ENCODE data around the gene DAZAP1.
"Not testable (repeated sequence)": the region's sequence is repeated elsewhere in the genome, so short reads cannot be mapped to it uniquely, and the experiment has no call there.

DAZAP1 gene

DNA sequence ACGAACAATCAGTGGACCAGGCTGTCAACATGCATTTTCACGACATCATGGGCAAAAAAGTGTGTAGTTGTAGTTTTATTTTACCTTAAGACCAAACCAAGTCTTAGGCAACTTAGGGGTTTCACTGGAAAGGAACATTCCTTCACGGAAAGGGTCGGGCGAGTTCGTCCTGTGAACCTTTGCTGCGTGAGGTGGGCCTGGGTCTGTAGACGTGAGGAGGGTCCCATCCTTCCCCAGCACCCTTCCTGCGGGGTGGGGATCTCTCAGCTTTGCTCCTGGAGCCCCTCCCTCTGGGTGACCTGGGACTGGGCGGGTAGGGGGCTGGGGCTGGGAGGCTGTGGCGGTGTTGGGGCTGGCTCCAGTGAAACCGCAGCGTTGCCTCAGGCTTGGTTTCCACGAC is 18.5 kb downstream of the DAZAP1 start:
- DNase-seq (ENCODE audit: low read depth): no peak

GRCh38 chr19:1426736-1427135 is 19.4 kb downstream of the DAZAP1 start:
- DNase-seq (ENCODE audit: low read depth): no peak

GRCh38 chr19:1427221-1427920 is 20.0 kb downstream of the DAZAP1 start:
- DNase-seq (ENCODE audit: low read depth): no peak

- no peak for DNase-seq (ENCODE audit: low read depth)
These were observed 21.5 kb downstream of the DAZAP1 start for GRCh38 chr19:1428738-1429391.

DNA sequence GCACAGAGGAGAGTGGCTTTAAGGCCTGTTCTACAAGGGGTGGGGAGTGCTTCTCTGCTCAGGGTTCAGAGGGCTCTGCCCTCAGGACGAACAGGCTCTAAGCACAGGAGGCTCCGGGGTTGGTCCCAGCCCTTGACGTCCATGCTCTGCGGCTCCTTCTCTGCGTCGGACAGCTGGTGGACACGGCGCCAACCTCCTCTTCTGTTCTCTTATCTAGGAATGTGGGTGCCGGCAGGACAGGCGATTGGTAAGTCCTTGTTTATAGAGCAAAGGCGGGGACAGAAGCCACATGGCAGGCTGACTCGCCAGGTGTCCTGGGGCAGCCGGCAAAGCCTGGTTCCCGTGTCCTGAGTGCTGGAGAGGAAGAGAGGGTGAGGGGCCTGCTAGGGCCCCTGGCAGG is 22.4 kb downstream of the DAZAP1 start:
- no peak for DNase-seq (ENCODE audit: low read depth)

GRCh38 chr19:1430246-1430645 is 22.9 kb downstream of the DAZAP1 start:
- no peak for DNase-seq (ENCODE audit: low read depth)

DNA sequence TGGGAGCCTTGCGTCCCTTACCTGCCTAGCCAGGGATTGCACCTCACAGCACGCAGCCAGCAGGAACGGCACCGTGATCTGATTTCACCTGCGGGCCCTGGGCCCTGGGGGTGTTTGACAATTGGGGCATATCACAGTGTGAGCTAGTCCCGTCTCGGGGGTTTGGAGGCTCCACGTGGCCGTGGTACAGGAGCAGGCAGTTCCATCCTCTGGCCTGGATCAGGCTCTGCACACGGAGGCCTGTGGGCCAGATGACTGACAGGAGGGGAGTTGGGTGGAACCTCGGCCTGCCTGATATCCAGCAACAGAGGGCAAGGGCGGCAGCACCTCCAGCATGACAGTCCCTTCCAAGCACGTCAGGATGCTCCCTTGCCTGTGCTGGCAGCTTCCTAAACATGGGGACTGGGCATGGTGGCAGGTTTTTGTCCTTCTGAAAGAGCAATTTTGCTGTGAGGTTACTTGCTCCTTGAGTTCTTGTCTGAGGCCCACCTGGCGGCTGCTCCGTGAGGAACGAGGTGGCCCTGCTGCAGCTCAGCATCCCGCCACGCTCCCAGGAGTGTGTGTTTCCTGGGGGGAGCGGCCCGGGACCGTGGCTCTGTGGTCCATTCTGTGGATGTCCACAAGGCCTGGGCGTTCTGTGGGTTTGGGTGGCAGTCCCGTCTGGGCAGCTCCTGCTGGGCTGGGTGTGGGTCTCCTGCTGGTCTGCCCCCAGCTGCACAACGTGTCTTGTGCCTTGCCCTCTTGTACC is 24.5 kb downstream of the DAZAP1 start:
- no peak for DNase-seq (ENCODE audit: low read depth)

GRCh38 chr19:1432507-1432887 is 25.1 kb downstream of the DAZAP1 start:
- no peak for DNase-seq (ENCODE audit: low read depth)

DNA sequence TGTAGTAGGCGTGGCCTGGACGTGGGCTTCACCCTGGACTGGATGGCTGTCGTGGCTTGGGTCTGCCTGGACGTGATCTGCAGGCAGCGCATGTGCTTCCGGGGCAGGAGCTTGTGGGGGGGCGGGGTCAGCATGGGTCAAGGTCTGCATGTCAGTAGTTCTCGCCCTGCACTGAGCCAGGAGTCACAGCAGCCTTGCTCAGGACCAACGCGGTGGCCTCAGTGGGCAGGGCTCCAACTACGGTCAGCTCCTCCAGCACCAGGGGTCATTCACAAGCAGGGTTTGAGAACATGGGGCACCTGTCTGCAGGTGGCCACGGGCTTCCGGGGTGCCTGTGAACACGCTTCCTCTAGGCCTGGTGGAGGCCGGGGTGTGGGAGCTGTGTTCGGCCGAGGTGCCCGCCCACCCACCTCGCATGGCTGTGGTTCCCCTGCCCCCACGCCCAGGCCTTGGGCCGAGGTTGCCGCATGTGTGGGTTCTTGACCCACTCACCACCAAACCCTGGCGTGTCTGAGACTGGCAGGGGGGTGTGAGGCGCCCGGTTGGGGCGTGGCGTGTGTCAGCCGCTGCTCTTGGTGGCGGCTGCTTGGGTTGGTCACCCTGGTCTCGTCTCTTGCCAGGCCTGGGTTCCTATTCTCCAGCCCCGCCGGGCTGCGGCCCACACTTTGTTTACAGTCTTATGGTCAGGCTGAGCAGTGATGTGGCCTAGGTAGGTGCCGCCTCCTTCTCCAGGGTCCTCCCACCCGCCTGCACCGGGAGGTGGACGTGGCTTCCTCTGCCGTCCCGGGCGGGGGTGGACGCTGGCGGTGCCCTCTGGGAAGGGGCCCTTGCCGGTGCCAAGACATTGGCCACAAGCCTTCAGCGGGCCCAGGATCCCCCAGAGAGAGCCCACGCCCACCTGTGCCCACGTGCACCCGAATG is 26.0 kb downstream of the DAZAP1 start:
- no peak for DNase-seq (ENCODE audit: low read depth)

GRCh38 chr19:1434040-1434366 is 26.6 kb downstream of the DAZAP1 start:
- no peak for DNase-seq (ENCODE audit: low read depth)

GRCh38 chr19:1434577-1435060 is 27.2 kb downstream of the DAZAP1 start:
- DNase-seq (ENCODE audit: low read depth): no peak

DNA sequence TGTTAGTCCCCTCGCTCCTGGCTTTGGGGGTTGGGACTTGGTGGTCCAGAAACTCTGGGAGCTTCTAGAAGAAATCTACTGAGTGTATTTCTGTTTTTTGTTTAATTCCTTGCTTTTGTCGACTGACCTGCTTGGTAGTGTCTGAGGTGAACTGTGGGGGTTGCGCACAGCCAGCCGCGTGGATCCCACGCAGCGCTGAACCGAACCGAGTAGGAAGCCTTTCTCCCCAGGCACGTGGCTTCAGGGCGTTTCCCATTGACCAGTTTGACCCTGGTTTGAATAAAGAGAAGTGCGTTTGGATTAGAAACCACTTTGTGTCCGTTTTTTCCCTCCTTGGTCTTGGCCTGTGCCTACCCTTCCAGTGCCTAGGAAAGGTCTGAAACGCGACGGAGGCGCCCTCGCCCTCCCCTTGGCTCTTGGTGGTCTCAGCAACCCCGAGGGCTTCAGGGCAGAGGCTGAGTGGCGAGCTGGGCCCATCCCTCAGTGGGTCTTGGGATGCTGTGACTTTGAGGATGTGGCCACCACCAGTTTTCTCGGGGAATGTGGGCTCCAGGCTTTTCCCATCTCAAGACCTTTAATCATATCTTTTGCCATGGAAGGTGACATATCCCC is 28.1 kb downstream of the DAZAP1 start:
- DNase-seq (ENCODE audit: low read depth): no peak

DNA sequence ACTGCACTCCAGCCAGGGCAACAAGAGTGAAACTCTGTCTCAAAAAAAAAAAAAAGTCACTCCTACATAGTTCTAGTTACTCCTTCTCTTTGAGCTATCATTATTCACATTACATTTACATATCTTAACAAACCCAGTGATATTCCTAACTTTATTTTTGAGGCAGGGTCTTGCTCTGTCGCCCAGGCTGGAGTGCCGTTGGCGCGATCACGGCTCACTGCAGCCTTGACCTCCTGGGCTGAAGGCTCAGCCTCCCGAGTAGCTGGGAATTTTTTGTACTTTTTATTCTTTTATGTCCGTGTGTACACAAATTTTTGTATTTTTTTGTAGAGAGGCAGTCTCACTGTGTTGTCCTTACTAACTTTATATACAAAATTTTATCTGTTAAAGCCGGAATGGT is 30.2 kb downstream of the DAZAP1 start:
- DNase-seq (ENCODE audit: low read depth): no peak

DNA sequence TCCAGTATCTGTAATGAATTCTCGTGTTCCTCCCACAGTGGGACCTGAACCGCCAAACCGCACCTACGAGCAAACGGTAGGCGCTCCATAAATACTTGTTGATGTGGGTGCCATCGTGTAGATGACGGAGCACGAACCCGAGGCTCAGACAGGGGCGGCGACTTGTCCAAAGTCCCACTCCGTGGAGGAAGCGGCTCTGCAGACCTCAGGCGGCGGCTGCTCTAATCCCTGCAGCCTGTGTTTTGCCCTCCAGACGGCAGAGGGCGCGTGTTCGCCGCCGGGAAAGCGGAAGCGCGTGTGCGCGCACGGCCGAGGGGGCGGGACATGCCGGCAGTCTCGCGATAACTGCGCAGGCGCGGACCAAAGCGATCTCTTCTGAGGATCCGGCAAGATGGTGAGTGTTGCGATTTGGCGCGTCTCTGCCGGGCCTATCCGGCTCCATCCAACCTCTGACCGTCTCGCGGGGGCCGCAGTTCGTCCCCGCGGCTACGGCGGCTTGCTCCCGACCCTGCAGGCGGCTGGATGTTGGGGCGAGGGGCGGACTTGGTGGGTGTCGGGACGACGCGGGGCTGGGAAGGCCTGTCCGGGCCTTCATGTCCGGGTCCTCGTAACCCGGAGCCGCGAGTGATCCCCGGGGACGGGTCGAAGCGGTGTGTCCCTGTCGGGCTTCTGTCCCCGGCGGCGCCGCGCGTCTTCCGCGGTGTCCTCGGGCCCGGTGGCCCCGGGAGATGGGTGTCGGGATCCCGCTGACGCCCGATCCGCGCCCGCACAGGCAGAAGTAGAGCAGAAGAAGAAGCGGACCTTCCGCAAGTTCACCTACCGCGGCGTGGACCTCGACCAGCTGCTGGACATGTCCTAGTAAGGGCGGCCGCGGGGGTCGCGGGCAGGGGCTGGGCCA is 30.9 kb downstream of the DAZAP1 start, which contains the start of gene RPS15:
RPS15 (plus strand) TSS at position 362 of the 898 bp plus-strand sequence; CDS start at position 392, 30 bp downstream.
- peak; percentile 86 for DNase-seq (ENCODE audit: low read depth)

DNA sequence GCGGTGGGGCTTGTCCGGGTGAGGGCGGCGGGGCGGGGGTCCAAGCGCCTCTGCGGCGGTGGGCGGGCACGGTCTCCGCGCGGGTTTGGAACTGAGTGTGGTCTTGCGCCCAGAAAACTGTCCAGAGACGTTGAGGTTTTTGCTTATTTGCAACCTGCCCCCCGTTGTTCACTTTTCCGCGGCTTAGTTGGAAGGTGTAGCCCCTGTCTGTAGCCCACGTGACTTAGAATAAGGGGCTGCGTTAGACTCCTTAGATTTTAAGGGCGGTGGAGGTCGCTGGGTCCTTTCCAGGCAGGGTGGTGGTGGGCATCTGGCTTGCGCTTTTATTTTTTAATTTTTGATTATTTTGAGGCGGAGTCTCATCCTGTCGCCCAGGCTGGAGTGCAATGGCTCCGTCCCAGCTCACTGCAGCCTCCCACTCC is 31.6 kb downstream of the DAZAP1 start:
- no peak for DNase-seq (ENCODE audit: low read depth)

DNA sequence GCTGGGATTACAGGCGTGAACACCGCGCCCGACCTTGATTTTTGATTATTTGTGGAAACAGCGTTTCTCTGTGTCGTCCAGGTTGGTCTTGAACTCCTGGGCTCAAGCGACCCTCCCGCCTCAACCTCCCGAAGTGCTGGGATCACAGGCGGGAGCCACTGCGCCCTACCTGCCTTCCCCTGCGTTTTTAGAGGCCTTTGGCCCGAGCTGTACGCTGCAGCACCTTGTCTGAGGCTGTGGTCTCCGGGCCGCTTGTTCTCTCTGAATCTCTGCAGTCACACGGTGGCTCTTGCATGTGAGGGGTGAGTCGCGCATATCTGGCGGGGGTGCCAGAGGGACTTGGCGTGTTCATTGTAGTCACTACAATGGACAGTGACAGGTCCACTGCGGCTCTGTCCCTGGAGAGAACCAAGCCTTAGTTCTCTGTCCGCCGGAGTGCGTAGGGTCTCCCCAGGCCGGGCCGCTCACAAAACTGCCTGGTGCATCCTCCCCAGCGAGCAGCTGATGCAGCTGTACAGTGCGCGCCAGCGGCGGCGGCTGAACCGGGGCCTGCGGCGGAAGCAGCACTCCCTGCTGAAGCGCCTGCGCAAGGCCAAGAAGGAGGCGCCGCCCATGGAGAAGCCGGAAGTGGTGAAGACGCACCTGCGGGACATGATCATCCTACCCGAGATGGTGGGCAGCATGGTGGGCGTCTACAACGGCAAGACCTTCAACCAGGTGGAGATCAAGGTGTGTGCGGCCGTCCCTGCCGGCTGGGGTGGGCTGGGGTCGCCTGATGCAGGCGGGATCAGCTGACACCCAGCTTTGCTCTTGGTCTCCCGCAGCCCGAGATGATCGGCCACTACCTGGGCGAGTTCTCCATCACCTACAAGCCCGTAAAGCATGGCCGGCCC is 32.4 kb downstream of the DAZAP1 start:
- DNase-seq (ENCODE audit: low read depth): not testable (repeated sequence)

- no peak for DNase-seq (ENCODE audit: low read depth)
These were observed 33.0 kb downstream of the DAZAP1 start for GRCh38 chr19:1440418-1440801.

DNA sequence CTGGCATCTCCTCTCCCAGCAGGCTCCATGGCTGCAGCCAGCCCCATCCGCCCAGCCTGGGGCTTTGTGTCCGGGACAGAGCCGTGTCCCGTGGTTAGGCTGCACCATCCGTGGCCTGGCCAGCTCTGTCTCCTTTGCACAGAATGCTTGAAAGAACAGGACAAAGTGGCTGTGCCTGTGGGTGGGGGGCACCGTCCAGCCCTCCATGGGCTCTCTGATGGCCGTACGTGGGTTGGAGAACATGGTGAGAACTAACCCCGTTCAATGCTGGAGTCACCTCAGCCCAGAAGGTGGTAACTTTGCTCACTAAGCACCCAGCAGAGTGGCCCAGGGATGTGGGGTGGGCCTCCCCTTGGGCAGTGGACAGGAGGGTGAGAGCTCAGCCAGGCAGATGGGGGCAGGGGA is 33.6 kb downstream of the DAZAP1 start:
- DNase-seq (ENCODE audit: low read depth): no peak

DNA sequence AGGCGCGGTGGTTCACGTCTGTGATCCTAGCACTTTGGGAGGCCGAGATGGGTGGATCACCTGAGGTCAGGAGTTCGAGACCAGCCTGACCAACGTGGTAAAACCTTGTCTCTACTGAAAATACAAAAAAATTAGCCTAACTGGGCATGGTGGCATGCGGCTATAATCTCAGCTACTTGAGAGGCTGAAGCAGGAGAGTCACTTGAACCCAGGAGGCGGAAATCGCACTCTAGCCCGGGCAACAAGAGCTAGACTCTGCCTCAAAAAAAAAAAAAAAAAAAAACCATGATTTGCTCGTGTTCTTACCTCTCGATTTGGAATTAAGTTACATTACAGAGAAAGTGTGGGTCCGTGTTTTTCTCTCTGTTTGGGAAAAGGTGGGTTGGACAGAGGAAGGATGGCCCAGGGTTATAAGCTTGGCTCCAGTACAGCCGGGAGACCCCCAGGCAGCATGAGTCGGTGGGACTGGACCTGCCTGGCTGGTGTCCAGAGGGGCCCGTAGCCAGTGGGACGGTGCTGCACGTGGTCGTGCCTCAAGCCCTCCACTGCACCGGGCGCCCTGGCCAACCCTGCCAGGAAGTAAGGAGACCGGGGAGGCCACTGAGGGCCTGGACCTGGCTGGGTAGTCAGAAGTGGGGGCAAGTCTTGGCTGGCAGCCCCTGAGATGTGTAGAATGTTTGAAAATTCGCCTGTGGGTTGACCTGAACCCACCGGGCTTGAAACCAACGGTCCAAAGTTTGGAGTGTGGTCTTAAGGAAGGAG is 34.5 kb downstream of the DAZAP1 start:
- no peak for DNase-seq (ENCODE audit: low read depth)

All from GM04504 (cell line).